ENCODE results near the gene GSAP. TPM values are rescaled to one million over a fixed set of nuclear protein-coding genes. Genes with fewer than 3 reads are reported as not detected.

The GSAP gene
- total and polyA plus RNA-seq, 2 of the 4 experiments (the other 2 are of a cell fraction), result 1.6 to 1.8 TPM

GRCh38 chr7:77454802-77455201 is 38.7 kb upstream of the GSAP start:
- H3K23ac ChIP-seq (ENCODE audit: low read depth, low read length), result no peak overlapping the region
- H3K79me1 ChIP-seq (ENCODE audit: low read depth in 1 of 2, low read length in 2 of 2), result no peaks in the 10 kb centered on the region
- no peak overlapping the region for H2BK5ac ChIP-seq (ENCODE audit: low read depth, low read length, poor library complexity, severe bottlenecking)
- peaks cover 4% of the 10 kb centered on the region for H3K9me1 ChIP-seq (ENCODE audit: insufficient read depth, low read length)
- no peaks in the 10 kb centered on the region for H3K27me3 ChIP-seq (ENCODE audit: control insufficient read depth, insufficient read depth, low read length)
- H3K4me1 ChIP-seq (ENCODE audit: control insufficient read depth, insufficient read depth, low read length), result peaks cover 9% of the 10 kb centered on the region
- H3K56ac ChIP-seq (ENCODE audit: extremely low read depth, insufficient read depth, low read length), result no peak overlapping the region
- H3K4me2 ChIP-seq (ENCODE audit: low read depth, low read length), result no peak overlapping the region
- H2AK5ac ChIP-seq (ENCODE audit: low read depth, low read length), result no peak overlapping the region
- no peak overlapping the region for H2BK20ac ChIP-seq (ENCODE audit: low read depth, low read length)
- CTCF ChIA-PET, result interaction anchor here (1.2 to 1.7 kb wide), 3 partner anchors 11 to 50 kb away, joined by 3 to 5 read pairs (median 5); no protein-coding TSS in a partner anchor
- TF ChIP-seq FOS (IDR thresholded peaks at IDR 0.05; ENCODE audit: low read depth, low read length) (no peak), MAZ (IDR thresholded peaks at IDR 0.05; ENCODE audit: borderline replicate concordance, low read depth, low read length) (no peak), RFX5 (IDR thresholded peaks at IDR 0.05; ENCODE audit: low read depth, low read length) (no peak), RCOR1 (IDR thresholded peaks at IDR 0.05; ENCODE audit: insufficient replicate concordance, low read length) (no peak), USF2 (IDR thresholded peaks at IDR 0.05; ENCODE audit: low read depth, low read length) (no peak), MAFK (IDR thresholded peaks at IDR 0.05; ENCODE audit: low read depth, low read length) (no peak), CEBPB (IDR thresholded peaks at IDR 0.05; ENCODE audit: low read depth, low read length) (no peak), POLR2A (IDR thresholded peaks at IDR 0.05; ENCODE audit: low read depth, low read length) (no peak), NFE2L2 (IDR thresholded peaks at IDR 0.05; ENCODE audit: low read depth, low read length) (no peak), BHLHE40 (IDR thresholded peaks at IDR 0.05; ENCODE audit: low read depth, low read length) (no peak), SMC3 (IDR thresholded peaks at IDR 0.05; ENCODE audit: low read depth, low read length) (no peak), MXI1 (IDR thresholded peaks at IDR 0.05; ENCODE audit: borderline replicate concordance, low read depth, low read length) (no peak), ELK1 (IDR thresholded peaks at IDR 0.05; ENCODE audit: borderline replicate concordance, low read depth, low read length) (no peak), RAD21 (IDR thresholded peaks at IDR 0.05; ENCODE audit: low read length) (no peak)
- TF ChIP-seq, protein P1, sequence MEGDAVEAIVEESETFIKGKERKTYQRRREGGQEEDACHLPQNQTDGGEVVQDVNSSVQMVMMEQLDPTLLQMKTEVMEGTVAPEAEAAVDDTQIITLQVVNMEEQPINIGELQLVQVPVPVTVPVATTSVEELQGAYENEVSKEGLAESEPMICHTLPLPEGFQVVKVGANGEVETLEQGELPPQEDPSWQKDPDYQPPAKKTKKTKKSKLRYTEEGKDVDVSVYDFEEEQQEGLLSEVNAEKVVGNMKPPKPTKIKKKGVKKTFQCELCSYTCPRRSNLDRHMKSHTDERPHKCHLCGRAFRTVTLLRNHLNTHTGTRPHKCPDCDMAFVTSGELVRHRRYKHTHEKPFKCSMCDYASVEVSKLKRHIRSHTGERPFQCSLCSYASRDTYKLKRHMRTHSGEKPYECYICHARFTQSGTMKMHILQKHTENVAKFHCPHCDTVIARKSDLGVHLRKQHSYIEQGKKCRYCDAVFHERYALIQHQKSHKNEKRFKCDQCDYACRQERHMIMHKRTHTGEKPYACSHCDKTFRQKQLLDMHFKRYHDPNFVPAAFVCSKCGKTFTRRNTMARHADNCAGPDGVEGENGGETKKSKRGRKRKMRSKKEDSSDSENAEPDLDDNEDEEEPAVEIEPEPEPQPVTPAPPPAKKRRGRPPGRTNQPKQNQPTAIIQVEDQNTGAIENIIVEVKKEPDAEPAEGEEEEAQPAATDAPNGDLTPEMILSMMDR (conservative IDR thresholded peaks at IDR 0.05; ENCODE audit: low read depth, low read length), result no peak
- dilution Hi-C loops (cut with HindIII; ENCODE audit: low sequenced_read_pairs, unreplicated experiment), result no loop called here
- ATAC-seq (ENCODE audit: low read depth) (peak; percentile 13; the same call in 1 of the 2 replicates), DNase-seq (no peak)
- H3K9me3 ChIP-seq (ENCODE audit: control insufficient read depth, insufficient read depth, low read length), result no peaks in the 10 kb centered on the region
- H3K27ac ChIP-seq (ENCODE audit: insufficient read depth, low read length), result no peak overlapping the region
- H3K4ac ChIP-seq (ENCODE audit: low read depth, low read length), result no peak overlapping the region
- H3K9ac ChIP-seq (ENCODE audit: low read depth, low read length), result no peak overlapping the region
- in situ Hi-C loops (cut with MboI; ENCODE audit: low sequenced_read_pairs), result no loop called here
- H2AFZ ChIP-seq (replicated peaks; ENCODE audit: low read length, poor library complexity), result no peak overlapping the region
- H3K36me3 ChIP-seq (ENCODE audit: control insufficient read depth, insufficient read depth, low read length), result no peaks in the 10 kb centered on the region
- no peak overlapping the region for H4K5ac ChIP-seq (ENCODE audit: low read depth, low read length)
- no peak overlapping the region for H3K14ac ChIP-seq (replicated peaks; ENCODE audit: low read depth, low read length)
- POLR2A ChIA-PET (ENCODE audit: unreplicated experiment), result interaction anchor here (0.6 kb wide), 1 partner anchor 38 kb away, joined by 6 read pairs; the partner anchor contains the start of gene GSAP
- BruUV-seq (replicated peaks), result no TSS peak
- no peak overlapping the region for H2BK120ac ChIP-seq (ENCODE audit: low read depth, low read length)
- intact Hi-C loops (cut with micrococcal nuclease), result no loop called here
- no peak overlapping the region for H4K8ac ChIP-seq (ENCODE audit: low read depth in 2 of 2, low read length in 2 of 2)
- no peak overlapping the region for H3K4me3 ChIP-seq (ENCODE audit: insufficient read depth, low read depth, low read length)
- H2AK9ac ChIP-seq (replicated peaks; ENCODE audit: low read depth, low read length, poor library complexity), result no peak overlapping the region
- no peaks in the 10 kb centered on the region for H4K20me1 ChIP-seq (ENCODE audit: insufficient read depth, low read length)
- H4K91ac ChIP-seq (ENCODE audit: insufficient read depth, low read depth, low read length), result no peak overlapping the region
- no peak overlapping the region for H3K18ac ChIP-seq (ENCODE audit: low read depth, low read length)
- no CpG with 5 or more reads among the region's 4 CpGs for WGBS, 2 experiments (ENCODE audit: extremely low coverage in 2 of 2, insufficient read length in 1 of 2)
- H2BK15ac ChIP-seq (ENCODE audit: low read depth, low read length), result no peak overlapping the region

All from IMR-90 (cell line).